Large intestine (tissue), 3 donors: ENCODE measurements around the gene YIPF2. TPM values are rescaled to one million over a fixed set of nuclear protein-coding genes. Genes with fewer than 3 reads are reported as not detected.
"Not testable (repeated sequence)": the region's sequence is repeated elsewhere in the genome, so short reads cannot be mapped to it uniquely, and the experiment has no call there.

Experiments
- DNase-seq, 2 donors: peaks; one replicate each; pipeline versions ENCODE4 v3.0.0 to v3.0.0-alpha.2; 2013
- H3K27ac ChIP-seq: one replicate; pipeline ENCODE4 v1.5.1; 2013; ENCODE audit warnings: low read length
- H3K27me3 ChIP-seq: 2 replicates; pipeline ENCODE4 v1.6.1; 2013; ENCODE audit warnings: low read length; ENCODE audit not compliant: control insufficient read depth, insufficient read depth
- H3K36me3 ChIP-seq: 2 replicates; pipeline ENCODE4 v1.6.1; 2013; ENCODE audit warnings: low read length; ENCODE audit not compliant: control insufficient read depth, insufficient read depth
- H3K4me1 ChIP-seq: one replicate; pipeline ENCODE4 v1.6.1; 2013; ENCODE audit warnings: low read length; ENCODE audit not compliant: control insufficient read depth, insufficient read depth
- H3K4me3 ChIP-seq: one replicate; pipeline ENCODE4 v1.5.1; 2013; ENCODE audit warnings: low read length
- H3K9me3 ChIP-seq: one replicate; pipeline ENCODE4 v1.6.1; 2013; ENCODE audit warnings: mild to moderate bottlenecking, low read depth, low read length, moderate library complexity; ENCODE audit not compliant: control insufficient read depth
- WGBS: methylation state at CpG from one replicate; pipeline ENCODE4 v1.1.5; 2013; ENCODE audit warnings: low lambda C conversion rate; ENCODE audit not compliant: insufficient coverage; 5-methylcytosine and 5-hydroxymethylcytosine counted together
- polyA plus RNA-seq: library from polyadenylated mRNA; unstranded; fragments of 120-200 nt; gene quantifications from one replicate; pipeline ENCODE4 v1.2.1, GENCODE V29; 2013

The YIPF2 gene
- polyA plus RNA-seq, 1 donor, result 48.6 TPM

DNA sequence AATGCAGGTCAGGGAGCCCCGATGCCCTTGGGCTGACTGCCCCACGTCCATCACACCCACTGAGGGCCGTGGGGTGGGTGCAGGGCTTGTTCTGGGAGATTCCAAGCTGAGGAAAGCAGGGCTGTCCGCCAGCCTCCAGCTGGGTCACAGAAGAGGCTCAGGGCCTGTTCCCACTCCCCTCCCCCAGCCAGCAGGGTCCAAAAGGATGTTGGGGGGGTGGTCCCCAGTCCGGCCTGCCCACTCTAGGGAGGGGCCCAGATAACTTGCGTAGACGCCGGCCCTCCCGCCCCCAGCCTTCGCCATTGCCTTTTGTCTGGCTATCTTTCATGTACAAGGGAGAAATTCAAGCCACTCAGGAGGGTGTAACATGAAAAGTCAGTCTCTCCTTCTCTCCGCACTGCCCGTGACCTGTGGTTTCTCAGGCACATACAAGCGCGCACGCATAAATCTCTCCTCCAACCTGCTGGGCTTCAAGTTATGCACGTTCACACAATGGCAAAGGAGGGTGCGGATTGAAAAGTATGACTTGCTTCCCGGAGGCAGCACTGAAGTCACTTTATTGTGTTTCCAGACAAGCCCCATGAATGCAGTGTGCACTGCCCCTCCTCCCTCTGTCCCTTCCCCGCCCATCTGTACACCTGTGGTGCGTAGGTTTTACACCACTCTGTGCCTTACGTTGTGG is 36.9 kb downstream of the YIPF2 start:
- 83% methylated on average over 1 of the region's 21 CpGs for WGBS
- DNase-seq, result peak; percentile 37 to 50
- H3K36me3 ChIP-seq, result peaks cover 5% of the 10 kb centered on the region

DNA sequence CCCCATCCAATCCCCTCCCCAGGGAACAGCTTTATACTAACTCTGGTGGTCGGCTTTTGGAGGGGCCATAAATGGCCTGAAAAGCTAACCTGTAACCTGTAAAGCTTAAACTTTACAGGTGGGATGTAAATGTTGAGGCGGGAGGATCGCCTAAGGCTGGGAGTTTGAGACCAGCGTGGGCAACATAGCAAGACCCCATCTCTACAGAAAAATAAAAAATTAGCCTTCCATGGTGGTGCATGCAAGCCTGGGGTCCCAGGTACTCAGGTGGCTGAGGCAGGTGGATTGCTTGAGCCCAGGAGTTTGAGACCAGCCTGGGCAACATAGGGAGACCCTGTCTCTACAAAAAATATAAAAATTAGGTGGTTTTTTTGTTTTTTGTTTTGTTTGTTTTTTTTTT is 38.6 kb downstream of the YIPF2 start:
- no peak overlapping the region for H3K27ac ChIP-seq
- H3K36me3 ChIP-seq, result peaks cover 5% of the 10 kb centered on the region
- WGBS, result 94% methylated on average over 3 of the region's 4 CpGs
- H3K9me3 ChIP-seq, result no peaks in the 10 kb centered on the region
- H3K4me1 ChIP-seq, result peaks cover 12% of the 10 kb centered on the region
- no peak for DNase-seq
- no peak overlapping the region for H3K4me3 ChIP-seq
- H3K27me3 ChIP-seq, result no peaks in the 10 kb centered on the region

More for the DNA sequence above, 36.9 kb downstream of the YIPF2 start:
- Histone ChIP-seq H3K27me3 (no peaks in the 10 kb centered on the region), H3K4me3 (no peak overlapping the region), H3K4me1 (peaks cover 12% of the 10 kb centered on the region), H3K9me3 (no peaks in the 10 kb centered on the region), H3K27ac (peak overlapping the region; percentile 8)

DNA sequence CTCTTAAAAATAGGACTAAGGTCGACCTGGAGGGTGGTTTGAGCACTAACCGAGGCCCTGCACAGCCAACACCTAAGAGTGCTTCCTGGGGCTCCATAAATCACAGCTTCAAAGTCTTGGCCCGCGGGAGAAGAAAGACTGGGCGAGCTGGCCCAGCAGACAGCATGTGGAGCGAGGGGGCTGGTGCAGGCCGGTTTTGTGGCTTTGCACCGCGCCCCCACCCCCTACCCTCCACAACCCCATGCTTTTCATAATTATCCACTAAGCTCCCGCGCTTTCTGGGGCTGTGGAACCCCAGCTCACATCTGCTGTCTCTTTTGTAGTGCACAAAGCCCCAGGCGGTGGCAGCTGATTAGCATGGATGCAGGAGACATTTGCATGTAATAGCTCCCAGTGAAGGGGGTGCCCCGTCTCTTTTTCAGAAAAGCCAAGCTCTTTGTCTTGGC is 40.0 kb downstream of the YIPF2 start:
- H3K36me3 ChIP-seq, result no peaks in the 10 kb centered on the region
- peaks cover 12% of the 10 kb centered on the region for H3K4me1 ChIP-seq
- H3K9me3 ChIP-seq, result no peaks in the 10 kb centered on the region
- no CpG with 5 or more reads among the region's 13 CpGs for WGBS
- no peak overlapping the region for H3K4me3 ChIP-seq
- no peaks in the 10 kb centered on the region for H3K27me3 ChIP-seq
- DNase-seq, result no peak
- no peak overlapping the region for H3K27ac ChIP-seq

DNA sequence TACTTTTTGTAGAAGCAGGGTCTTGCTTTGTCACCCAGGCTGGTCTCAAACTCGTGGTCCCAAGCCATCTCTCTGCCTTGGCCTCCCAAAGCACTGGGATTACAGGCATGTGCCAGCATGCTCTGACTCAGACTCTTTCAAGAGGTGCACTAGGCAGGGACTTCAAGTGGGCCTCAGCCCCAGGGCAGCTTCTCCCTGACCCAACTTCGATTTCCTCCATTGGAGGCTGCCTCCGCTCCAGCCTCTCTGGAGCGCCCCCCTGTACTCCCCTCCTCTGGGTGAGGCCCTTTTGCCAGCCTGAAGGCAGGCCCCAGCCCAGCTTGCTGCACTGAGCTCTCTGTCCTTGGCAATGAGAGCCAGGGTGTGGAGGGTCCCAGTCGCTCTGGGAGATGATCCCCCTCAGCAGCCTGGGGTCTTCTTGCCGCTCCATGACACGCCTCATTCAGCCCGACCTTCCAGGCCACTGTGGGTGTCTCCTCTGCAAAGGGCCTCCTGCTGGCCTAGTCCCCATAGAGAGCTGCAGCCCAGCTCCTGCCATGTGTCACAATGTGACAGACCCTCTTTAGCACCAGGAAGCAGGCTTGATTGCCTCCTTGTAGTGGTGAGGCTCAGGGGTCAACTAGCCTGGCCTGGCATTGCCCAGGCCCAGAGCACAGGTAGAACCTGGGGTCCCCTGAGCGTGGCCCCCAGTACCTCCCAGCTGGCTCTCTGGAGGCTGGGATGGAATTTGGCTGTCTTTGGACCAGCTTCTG is 40.6 kb downstream of the YIPF2 start:
- H3K27me3 ChIP-seq, result no peaks in the 10 kb centered on the region
- no peak overlapping the region for H3K4me3 ChIP-seq
- DNase-seq, result no peak
- WGBS, result no CpG with 5 or more reads among the region's 9 CpGs
- H3K36me3 ChIP-seq, result peaks cover 4% of the 10 kb centered on the region
- no peak overlapping the region for H3K27ac ChIP-seq
- H3K9me3 ChIP-seq, result no peaks in the 10 kb centered on the region
- peaks cover 12% of the 10 kb centered on the region for H3K4me1 ChIP-seq

GRCh38 chr19:10885201-10886169 is 43.0 kb downstream of the YIPF2 start:
- H3K27me3 ChIP-seq, result no peaks in the 10 kb centered on the region
- no peaks in the 10 kb centered on the region for H3K4me1 ChIP-seq
- H3K27ac ChIP-seq, result no peak overlapping the region
- no peak overlapping the region for H3K4me3 ChIP-seq
- H3K9me3 ChIP-seq, result no peaks in the 10 kb centered on the region
- peaks cover 7% of the 10 kb centered on the region for H3K36me3 ChIP-seq
- WGBS, result no CpG with 5 or more reads among the region's 20 CpGs
- DNase-seq, result no peak

DNA sequence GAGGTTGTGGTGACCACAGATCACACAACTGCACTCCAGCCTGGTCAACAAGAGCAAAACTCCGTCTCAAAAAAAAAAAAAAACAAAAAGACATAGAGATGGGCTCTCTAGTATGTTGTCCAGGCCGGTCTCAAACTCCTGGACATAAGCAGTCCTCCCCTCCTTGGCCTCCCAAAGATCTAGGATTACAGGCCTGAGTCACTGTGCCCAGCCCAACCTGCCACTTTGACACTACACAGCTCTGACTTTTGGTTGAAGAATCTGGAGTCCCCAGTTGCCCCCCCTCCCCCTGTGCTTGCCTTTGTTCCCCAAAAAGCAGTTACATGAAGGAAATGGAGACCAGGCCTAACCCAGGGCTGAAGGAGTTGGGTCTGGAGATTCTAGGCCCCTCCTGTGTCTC is 44.2 kb downstream of the YIPF2 start:
- Histone ChIP-seq H3K27me3 (no peaks in the 10 kb centered on the region), H3K4me1 (no peaks in the 10 kb centered on the region), H3K9me3 (no peaks in the 10 kb centered on the region), H3K4me3 (no peak overlapping the region), H3K27ac (no peak overlapping the region), H3K36me3 (peaks cover 8% of the 10 kb centered on the region)
- DNase-seq, result no peak
- whole genome bisulfite sequencing, result no CpG with 5 or more reads among the region's 2 CpGs

DNA sequence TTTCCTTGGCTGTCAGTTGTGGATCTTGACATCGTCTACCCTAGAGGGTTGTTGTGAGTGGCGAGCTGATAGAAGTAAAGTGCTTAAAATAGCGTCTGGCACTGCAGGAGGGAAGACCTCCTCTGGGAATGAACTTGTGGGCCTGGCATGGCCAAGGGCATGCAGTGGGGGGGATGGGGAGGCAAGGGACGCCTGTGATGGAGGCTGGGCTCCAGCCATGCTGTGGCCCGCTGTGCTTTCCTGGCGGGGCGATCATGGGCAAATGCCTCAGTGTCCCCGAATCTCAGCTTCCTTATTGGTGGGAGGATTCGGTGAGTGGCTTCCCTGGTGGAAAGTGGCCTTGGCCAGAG is 46.4 kb downstream of the YIPF2 start:
- Histone ChIP-seq H3K27ac (no peak overlapping the region), H3K36me3 (peaks cover 8% of the 10 kb centered on the region), H3K9me3 (no peaks in the 10 kb centered on the region), H3K4me1 (no peaks in the 10 kb centered on the region), H3K27me3 (no peaks in the 10 kb centered on the region), H3K4me3 (no peak overlapping the region)
- no peak for DNase-seq
- WGBS, result no CpG with 5 or more reads among the region's 9 CpGs

DNA sequence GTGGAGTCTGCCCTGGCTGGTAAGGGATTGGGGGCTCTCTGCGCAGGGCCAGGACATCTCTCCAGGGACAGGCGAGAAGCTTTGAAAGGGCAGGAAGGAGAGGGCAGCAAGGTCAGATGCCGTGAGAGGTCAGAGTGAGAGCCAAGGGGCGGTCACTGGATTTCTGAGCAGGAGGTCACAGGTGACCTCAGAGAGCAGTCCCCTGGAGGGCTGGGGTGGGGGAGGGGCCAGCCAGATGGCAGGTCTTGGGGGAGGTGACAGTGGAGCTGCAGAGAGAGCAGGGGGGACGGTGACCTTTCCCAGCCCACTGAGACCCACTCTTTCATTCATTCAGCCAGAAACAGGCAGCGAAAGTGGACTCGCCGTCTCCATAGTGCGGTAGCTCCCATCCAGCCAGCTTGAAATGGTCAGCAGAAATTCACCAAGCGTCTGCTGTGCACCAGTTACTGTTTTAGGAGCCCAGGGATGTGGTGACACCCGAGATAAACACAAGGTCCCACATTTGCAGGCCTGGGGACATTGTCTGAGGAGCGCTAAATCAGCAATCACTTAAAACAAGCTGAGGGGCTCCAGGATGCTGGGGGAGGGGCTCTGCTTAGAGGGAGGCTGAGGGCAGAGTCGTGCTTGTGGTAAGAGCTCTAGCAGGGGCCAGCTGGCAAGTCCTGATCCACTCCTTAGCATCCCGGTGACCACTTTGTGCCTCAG is 46.9 kb downstream of the YIPF2 start:
- DNase-seq, result no peak
- H3K27me3 ChIP-seq, result no peaks in the 10 kb centered on the region
- no peak overlapping the region for H3K27ac ChIP-seq
- no CpG with 5 or more reads among the region's 14 CpGs for WGBS
- H3K4me3 ChIP-seq, result no peak overlapping the region
- no peaks in the 10 kb centered on the region for H3K4me1 ChIP-seq
- no peaks in the 10 kb centered on the region for H3K9me3 ChIP-seq
- peaks cover 8% of the 10 kb centered on the region for H3K36me3 ChIP-seq

GRCh38 chr19:10878253-10878652 is 50.2 kb downstream of the YIPF2 start:
- DNase-seq, result no peak
- no peaks in the 10 kb centered on the region for H3K27me3 ChIP-seq
- no peaks in the 10 kb centered on the region for H3K9me3 ChIP-seq
- H3K36me3 ChIP-seq, result peaks cover 11% of the 10 kb centered on the region
- H3K4me3 ChIP-seq, result no peak overlapping the region
- peaks cover 8% of the 10 kb centered on the region for H3K4me1 ChIP-seq
- no peak overlapping the region for H3K27ac ChIP-seq
- WGBS, result no CpG with 5 or more reads among the region's 3 CpGs

GRCh38 chr19:10877608-10878007 is 50.8 kb downstream of the YIPF2 start:
- H3K4me1 ChIP-seq, H3K27ac ChIP-seq, H3K36me3 ChIP-seq, H3K9me3 ChIP-seq, DNase-seq, H3K4me3 ChIP-seq, H3K27me3 ChIP-seq: not testable (repeated sequence)
- WGBS, result 90% methylated on average over 2 of the region's 9 CpGs
